OCI-LY7 (cell line): Measurements from ENCODE around the gene FMNL2. TPM values are rescaled to one million over a fixed set of nuclear protein-coding genes. Genes with fewer than 3 reads are reported as not detected.

Experiments
- BruUV-seq: library from RNA; stranded (reverse); fragments of 400-500 nt; replicated peaks from 2 replicates; lab custom pipeline; 2021; lab: Mats Ljungman, UMichigan
- CTCF ChIA-PET: fragments of 300-600 bp; sonication (Branson Sonifier 250); formaldehyde crosslinking; loops from one replicate; lab custom pipeline; 2022; ENCODE audit warnings: antibody characterized with exemption; ENCODE audit not compliant: unreplicated experiment; lab: Charles Lee
- POLR2A ChIA-PET: fragments of 300-600 bp; sonication (Branson Sonifier 250); formaldehyde crosslinking; loops from one replicate; lab custom pipeline; 2022; ENCODE audit warnings: antibody characterized with exemption; lab: Charles Lee
- DNase-seq: peaks from one replicate; pipeline ENCODE4 v3.0.0-alpha.2; 2015; ENCODE audit warnings: low spot score
- H2AFZ ChIP-seq: fragments of 200-600 bp; sonication (generic), shearing (Covaris generic); 2 replicates; pipeline ENCODE4 v1.6.1; 2014; ENCODE audit warnings: mild to moderate bottlenecking, antibody characterized with exemption, low read length, moderate library complexity
- H3K27ac ChIP-seq: fragments of 200-600 bp; sonication (generic); 2 replicates; pipeline ENCODE4 v1.5.1; 2014; ENCODE audit warnings: mixed run types, low read depth, mild to moderate bottlenecking, moderate library complexity, low read length, inconsistent platforms; ENCODE audit not compliant: poor library complexity, severe bottlenecking
- H3K36me3 ChIP-seq: fragments of 200-600 bp; sonication (generic); 2 replicates; pipeline ENCODE4 v1.6.1; 2014; ENCODE audit warnings: mild to moderate bottlenecking, antibody characterized with exemption, low read length, moderate library complexity, mixed read lengths; ENCODE audit not compliant: insufficient read depth
- H3K4me1 ChIP-seq: fragments of 200-600 bp; sonication (generic); 2 replicates; pipeline ENCODE4 v1.5.1; 2014; ENCODE audit warnings: mild to moderate bottlenecking, low read length; ENCODE audit not compliant: insufficient read depth, poor library complexity, severe bottlenecking
- H3K4me2 ChIP-seq: fragments of 200-600 bp; sonication (generic); 2 replicates; pipeline ENCODE4 v1.6.1; 2014; ENCODE audit warnings: mild to moderate bottlenecking, low read length
- H3K4me3 ChIP-seq: fragments of 200-600 bp; sonication (generic); 2 replicates; pipeline ENCODE4 v1.5.1; 2014; ENCODE audit warnings: mild to moderate bottlenecking, low read depth, low read length; ENCODE audit not compliant: poor library complexity, severe bottlenecking
- H3K79me2 ChIP-seq: fragments of 200-600 bp; sonication (generic); 2 replicates; pipeline ENCODE4 v1.6.1; 2016; ENCODE audit warnings: low read depth, mild to moderate bottlenecking, low read length, moderate library complexity, mixed read lengths; ENCODE audit not compliant: insufficient read depth
- H3K9me2 ChIP-seq: fragments of 200-600 bp; sonication (generic); 2 replicates; pipeline ENCODE4 v1.6.1; 2016; ENCODE audit warnings: mild to moderate bottlenecking, low read length, mixed read lengths; ENCODE audit not compliant: insufficient read depth
- H3K9me3 ChIP-seq: fragments of 200-600 bp; sonication (generic); 2 replicates; pipeline ENCODE4 v1.6.1; 2014; ENCODE audit warnings: mild to moderate bottlenecking, mixed run types, low read length, mixed read lengths
- H4K20me1 ChIP-seq: fragments of 200-600 bp; sonication (generic); 2 replicates; pipeline ENCODE4 v1.6.1; 2014; ENCODE audit warnings: mild to moderate bottlenecking, antibody characterized with exemption, low read length, moderate library complexity, mixed read lengths; ENCODE audit not compliant: insufficient read depth
- EZH2phosphoT487 ChIP-seq: fragments of 200-600 bp; sonication (generic); IDR thresholded peaks from 2 replicates; pipeline ENCODE4 v1.6.1; 2018; ENCODE audit warnings: low read depth, borderline replicate concordance, mild to moderate bottlenecking, mixed run types, antibody characterized with exemption, low read length, moderate library complexity, mixed read lengths
- intact Hi-C: fragments of 100-400 bp; cut with micrococcal nuclease; formaldehyde crosslinking; loops from one replicate; pipeline ENCODE4 v1.10.0; 2022; ENCODE audit not compliant: unreplicated experiment
- total RNA-seq, 2 experiments: library from RNA; depleted of rRNA in 1 of 2; stranded (reverse); fragments of >200 nt in 1 of 2; shearing (Covaris generic) in 1 of 2; gene quantifications; 2 replicates each; pipeline ENCODE4 v1.2.3, GENCODE V29; 2014 to 2022
- TF ChIP-seq, protein P1 (sequence below): fragments of 200-600 bp; sonication (generic); conservative IDR thresholded peaks from 2 replicates; pipeline ENCODE4 v1.5.1; 2014; ENCODE audit warnings: mild to moderate bottlenecking, antibody characterized with exemption, low read length, moderate library complexity, mixed read lengths

FMNL2 gene
- total RNA-seq, 2 experiments from 2014 or later: 0.03 to 0.21 TPM

GRCh38 chr2:152430876-152431275 is 95.9 kb downstream of the FMNL2 start:
- H3K9me2 ChIP-seq: no peaks in the 10 kb centered on the region
- no peaks in the 10 kb centered on the region for H3K4me1 ChIP-seq
- no peak overlapping the region for H3K4me2 ChIP-seq
- no peaks in the 10 kb centered on the region for H4K20me1 ChIP-seq
- TF ChIP-seq, protein P1, sequence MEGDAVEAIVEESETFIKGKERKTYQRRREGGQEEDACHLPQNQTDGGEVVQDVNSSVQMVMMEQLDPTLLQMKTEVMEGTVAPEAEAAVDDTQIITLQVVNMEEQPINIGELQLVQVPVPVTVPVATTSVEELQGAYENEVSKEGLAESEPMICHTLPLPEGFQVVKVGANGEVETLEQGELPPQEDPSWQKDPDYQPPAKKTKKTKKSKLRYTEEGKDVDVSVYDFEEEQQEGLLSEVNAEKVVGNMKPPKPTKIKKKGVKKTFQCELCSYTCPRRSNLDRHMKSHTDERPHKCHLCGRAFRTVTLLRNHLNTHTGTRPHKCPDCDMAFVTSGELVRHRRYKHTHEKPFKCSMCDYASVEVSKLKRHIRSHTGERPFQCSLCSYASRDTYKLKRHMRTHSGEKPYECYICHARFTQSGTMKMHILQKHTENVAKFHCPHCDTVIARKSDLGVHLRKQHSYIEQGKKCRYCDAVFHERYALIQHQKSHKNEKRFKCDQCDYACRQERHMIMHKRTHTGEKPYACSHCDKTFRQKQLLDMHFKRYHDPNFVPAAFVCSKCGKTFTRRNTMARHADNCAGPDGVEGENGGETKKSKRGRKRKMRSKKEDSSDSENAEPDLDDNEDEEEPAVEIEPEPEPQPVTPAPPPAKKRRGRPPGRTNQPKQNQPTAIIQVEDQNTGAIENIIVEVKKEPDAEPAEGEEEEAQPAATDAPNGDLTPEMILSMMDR: no peak
- no peak for TF ChIP-seq EZH2phosphoT487
- H3K9me3 ChIP-seq: no peaks in the 10 kb centered on the region
- no peak for DNase-seq
- no TSS peak for BruUV-seq
- H3K79me2 ChIP-seq: no peaks in the 10 kb centered on the region
- H3K4me3 ChIP-seq: no peak overlapping the region
- H3K27ac ChIP-seq: no peak overlapping the region
- no peaks in the 10 kb centered on the region for H3K36me3 ChIP-seq
- intact Hi-C loops: no loop called here
- ChIA-PET POLR2A (no interaction called here), CTCF (no interaction called here)
- H2AFZ ChIP-seq: no peak overlapping the region

GRCh38 chr2:152431370-152432098 is 96.6 kb downstream of the FMNL2 start:
- H3K79me2 ChIP-seq: no peaks in the 10 kb centered on the region
- BruUV-seq: no TSS peak
- no peaks in the 10 kb centered on the region for H3K36me3 ChIP-seq
- no peak overlapping the region for H3K4me2 ChIP-seq
- no peaks in the 10 kb centered on the region for H3K4me1 ChIP-seq
- no peaks in the 10 kb centered on the region for H4K20me1 ChIP-seq
- H3K4me3 ChIP-seq: no peak overlapping the region
- TF ChIP-seq EZH2phosphoT487: no peak
- TF ChIP-seq, protein P1: no peak
- CTCF ChIA-PET: no interaction called here
- DNase-seq: no peak
- no peak overlapping the region for H2AFZ ChIP-seq
- POLR2A ChIA-PET: no interaction called here
- no peaks in the 10 kb centered on the region for H3K9me3 ChIP-seq
- intact Hi-C loops: no loop called here
- no peak overlapping the region for H3K27ac ChIP-seq
- no peaks in the 10 kb centered on the region for H3K9me2 ChIP-seq

DNA sequence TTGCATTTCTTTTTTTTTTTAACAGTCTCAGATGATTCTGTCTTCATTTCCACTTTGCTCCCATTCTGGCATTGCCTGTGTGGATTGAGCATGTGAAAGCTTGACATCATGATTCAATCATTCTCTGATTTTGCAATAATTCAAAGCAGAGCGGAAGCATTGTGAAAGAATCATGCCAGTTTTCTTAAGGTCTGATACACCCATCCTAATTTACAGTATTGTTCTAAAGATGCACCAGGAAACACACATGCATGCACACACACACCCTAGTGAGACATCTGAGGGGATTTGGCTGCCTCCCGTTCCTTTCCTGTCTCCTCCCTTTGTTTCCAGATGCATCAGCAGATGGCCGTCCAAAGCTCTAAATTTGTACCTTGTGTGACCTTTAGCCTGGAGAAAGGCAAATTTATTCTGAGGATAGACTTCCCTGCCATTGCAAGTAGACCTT is 97.3 kb downstream of the FMNL2 start:
- ChIA-PET CTCF (no interaction called here), POLR2A (interaction anchor here (0.8 kb wide), 1 partner anchor 35 kb away, joined by 3 read pairs; no protein-coding TSS in a partner anchor)
- Histone ChIP-seq H3K9me3 (no peaks in the 10 kb centered on the region), H3K9me2 (no peaks in the 10 kb centered on the region), H3K4me3 (no peak overlapping the region), H2AFZ (no peak overlapping the region), H3K4me2 (no peak overlapping the region), H3K27ac (no peak overlapping the region), H3K36me3 (no peaks in the 10 kb centered on the region), H3K4me1 (no peaks in the 10 kb centered on the region), H3K79me2 (no peaks in the 10 kb centered on the region), H4K20me1 (no peaks in the 10 kb centered on the region)
- no peak for DNase-seq
- intact Hi-C loops: no loop called here
- no peak for TF ChIP-seq EZH2phosphoT487
- BruUV-seq: no TSS peak
